Right renal cortex interstitium (tissue), 3 donors: ENCODE data around the gene NBAS. TPM values are rescaled to one million over a fixed set of nuclear protein-coding genes. Genes with fewer than 3 reads are reported as not detected.

ENCODE experiments used
- DNase-seq, 3 donors: peaks; one replicate each; pipeline ENCODE4 v3.0.0-alpha.2; 2013; ENCODE audit warnings: low read depth in 3 of 3, low spot score in 2 of 3
- polyA plus RNA-seq, 3 donors: library from polyadenylated mRNA; unstranded; fragments of 120-200 nt; gene quantifications; one replicate each; pipeline ENCODE4 v1.2.1, GENCODE V29; 2013; ENCODE audit not compliant: insufficient read length in 3 of 3

The NBAS gene
- polyA plus RNA-seq, 3 donors, result 58.1 to 66.9 (median 62.5) TPM

DNA sequence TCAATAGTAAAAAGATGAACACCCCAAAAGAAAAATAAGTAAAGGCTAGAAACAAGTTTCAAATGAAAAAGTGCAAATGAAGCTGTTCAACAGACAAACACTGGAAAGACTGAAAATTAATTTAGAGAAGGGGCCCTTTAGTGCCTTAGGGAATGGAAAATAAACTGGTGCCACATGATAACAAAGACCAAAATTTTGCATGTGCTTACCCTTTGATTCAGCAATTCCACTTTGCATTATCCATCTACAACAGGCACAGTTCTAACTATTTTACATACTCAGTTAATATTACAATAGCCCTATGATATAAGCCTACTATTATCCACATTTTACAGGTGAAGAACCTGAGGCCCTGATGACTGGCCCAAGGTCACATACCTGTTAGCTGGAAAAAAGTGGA lies 183.9 kb downstream of the NBAS start:
- DNase-seq, result no peak

DNA sequence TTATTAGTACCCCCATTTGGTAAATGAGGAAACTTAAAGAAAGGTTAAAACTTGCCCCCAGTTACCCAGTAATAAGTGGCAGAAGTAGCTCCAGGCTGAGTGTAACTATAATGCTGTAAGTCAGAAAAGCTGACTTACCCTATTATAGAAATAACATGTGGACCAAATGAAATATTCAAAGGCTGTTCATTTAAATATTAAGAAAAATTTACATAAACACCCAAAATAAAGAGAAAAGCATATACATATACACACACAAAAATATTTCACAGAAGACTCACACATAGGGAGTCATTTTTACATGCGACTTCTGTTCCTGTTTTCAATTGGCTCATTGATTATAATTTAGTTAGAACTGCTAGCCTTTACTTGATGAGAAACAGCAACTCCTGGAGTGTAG lies 189.1 kb downstream of the NBAS start:
- no peak for DNase-seq

DNA sequence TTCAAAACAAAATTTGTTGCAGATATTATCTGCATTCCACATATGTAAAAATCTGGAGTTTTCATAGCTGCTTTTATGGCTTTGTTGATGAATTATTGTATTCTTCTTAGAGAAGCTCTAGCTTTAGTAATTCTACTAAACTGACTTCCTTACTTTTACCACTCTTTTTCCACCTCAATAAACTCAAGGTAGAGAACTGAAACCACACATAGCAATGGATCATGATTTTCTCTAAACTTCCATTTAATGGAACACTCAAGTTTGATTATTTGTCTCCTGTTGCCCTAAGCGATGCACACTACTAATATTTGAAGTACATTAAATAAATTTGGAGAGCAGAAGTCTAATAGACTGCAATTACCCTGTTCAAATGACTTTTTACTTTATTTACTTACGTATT lies 192.0 kb downstream of the NBAS start:
- no peak for DNase-seq

- DNase-seq, result no peak
These were observed 193.4 kb downstream of the NBAS start for GRCh38 chr2:15367715-15368114.

DNA sequence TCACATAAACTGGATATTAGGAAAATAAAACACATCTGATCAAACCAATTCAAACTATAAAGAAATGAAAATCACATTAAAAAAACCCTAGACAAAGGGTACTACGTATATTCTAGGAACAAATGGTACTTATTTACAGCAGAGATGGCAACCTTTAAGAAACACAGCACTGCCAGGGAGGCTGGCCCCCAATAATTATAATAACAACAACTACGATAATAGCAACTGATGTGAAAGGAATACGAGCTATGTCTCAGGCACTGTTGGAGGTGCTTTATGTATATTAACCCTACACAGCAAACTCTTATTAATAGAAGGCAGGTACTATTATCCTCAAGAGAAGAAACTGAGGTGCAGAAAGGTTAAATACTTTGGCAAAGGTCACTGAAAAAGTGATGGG lies 193.9 kb downstream of the NBAS start:
- no peak for DNase-seq

- DNase-seq, result no peak
These were observed 195.7 kb downstream of the NBAS start for GRCh38 chr2:15365411-15365810.

- no peak for DNase-seq
These were observed 196.6 kb downstream of the NBAS start for GRCh38 chr2:15364561-15364960.

DNA sequence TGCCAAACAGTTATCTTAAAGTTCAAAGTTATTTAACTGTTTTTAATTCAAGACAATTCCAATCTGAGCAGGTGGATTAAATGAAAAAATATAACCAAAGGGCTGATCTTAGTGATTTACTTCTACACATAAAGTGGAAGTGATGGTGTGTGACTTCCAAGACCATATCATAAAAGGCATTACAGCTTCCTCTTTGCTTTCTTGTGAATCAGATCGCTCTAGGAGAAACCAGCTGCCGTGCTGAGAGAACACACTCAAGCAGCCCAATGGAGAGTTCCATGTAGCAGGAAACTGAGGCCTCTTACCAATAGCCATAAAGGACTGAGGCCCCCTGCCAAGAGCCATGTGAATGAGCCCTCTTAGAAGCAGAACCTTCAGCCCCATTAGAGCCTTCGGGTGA lies 197.4 kb downstream of the NBAS start:
- DNase-seq, result no peak

DNA sequence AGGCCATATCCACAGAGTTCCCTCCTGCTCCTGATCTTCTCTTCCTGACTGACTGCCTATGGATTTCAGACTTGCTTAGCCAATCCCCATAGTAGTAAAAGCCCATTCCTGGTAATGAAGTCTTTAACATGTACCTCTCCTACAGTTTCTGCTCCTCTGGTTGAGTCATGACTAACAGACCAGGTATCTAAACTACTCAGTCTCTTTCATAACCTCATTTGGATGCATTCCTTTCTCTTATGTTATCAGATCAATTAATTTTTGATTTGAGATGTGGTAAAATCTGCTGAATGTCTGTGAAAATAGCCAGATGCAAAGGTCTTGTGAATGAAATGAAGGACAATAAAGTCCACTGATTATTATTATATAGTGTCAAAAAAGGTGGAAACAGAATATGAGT lies 198.0 kb downstream of the NBAS start:
- no peak for DNase-seq

DNA sequence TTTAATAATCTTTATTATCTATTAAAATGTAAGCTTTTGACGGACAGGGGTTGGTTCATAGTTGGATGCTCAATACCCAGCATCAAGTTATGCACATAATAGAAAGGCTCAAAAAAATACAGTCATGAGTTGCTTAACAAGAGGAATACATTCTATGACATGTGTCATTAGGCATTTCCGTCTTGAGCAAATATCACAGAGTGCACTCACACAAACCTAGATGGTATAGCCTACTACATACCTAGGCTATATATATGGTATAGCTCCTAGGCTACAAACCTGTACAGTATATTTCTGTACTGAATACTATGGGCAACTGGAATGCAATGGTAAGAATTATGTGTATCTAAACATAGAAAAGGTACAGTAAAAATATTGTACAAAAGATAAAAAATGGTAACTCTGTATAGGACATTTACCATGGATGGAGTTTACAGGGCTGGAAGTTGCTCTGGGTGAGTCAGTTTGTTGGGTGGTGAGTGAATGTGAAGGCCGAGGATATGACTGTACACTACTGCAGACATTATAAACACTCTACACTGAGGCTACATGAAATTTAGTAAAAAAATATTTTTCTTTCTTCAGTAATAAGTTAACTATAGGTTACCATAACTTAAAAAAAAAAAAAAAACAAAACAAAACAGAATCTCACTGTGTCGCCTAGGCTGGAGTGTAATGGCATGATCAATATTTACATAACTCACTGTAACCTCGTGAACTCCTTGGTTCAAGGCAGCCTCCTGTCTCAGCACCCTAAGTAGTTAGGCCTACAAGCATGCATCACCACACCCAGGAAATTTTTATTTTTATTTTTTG lies 201.2 kb downstream of the NBAS start:
- no peak for DNase-seq

GRCh38 chr2:15357922-15358321 lies 203.2 kb downstream of the NBAS start:
- no peak for DNase-seq

GRCh38 chr2:15357186-15357585 lies 203.9 kb downstream of the NBAS start:
- DNase-seq, result no peak

GRCh38 chr2:15355386-15355785 lies 205.7 kb downstream of the NBAS start:
- no peak for DNase-seq

DNA sequence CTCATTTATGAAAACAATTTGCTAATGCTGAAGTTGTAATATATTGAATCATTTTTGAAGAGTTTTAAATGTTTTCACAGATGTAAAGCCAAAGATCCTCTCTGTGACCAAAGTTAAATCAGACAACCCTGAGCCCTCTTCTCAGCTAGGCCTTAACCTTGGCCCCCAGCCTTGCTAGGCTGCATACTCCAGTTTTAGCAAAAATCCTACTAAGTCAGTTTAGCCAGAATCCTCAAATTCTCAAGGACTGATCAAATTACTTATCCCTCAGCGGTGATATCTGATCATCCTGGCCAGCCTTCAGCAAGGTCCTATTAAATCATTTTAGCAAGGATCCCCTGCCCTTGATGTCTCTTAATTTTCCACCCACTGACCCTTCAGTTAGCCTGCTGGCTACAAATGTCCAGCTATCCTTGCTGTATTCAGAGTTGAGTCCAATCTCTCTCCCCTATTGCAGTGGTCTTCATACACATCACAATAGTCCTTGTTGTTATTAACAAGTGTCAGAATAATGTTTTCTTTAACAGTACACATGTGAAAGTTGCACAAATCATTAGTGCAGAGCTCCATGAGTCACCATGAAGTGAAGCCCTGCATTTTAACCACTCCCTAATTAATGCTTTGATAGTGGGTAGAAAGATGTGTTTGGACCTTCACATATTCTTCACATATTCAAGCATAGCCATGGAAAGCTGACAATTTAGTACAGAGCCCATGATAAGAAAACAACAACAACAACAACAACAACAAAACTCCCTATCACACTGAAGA lies 206.4 kb downstream of the NBAS start:
- DNase-seq, result no peak

GRCh38 chr2:15352363-15352762 lies 208.8 kb downstream of the NBAS start:
- DNase-seq, result no peak

GRCh38 chr2:15348636-15349035 lies 212.5 kb downstream of the NBAS start:
- no peak for DNase-seq

DNA sequence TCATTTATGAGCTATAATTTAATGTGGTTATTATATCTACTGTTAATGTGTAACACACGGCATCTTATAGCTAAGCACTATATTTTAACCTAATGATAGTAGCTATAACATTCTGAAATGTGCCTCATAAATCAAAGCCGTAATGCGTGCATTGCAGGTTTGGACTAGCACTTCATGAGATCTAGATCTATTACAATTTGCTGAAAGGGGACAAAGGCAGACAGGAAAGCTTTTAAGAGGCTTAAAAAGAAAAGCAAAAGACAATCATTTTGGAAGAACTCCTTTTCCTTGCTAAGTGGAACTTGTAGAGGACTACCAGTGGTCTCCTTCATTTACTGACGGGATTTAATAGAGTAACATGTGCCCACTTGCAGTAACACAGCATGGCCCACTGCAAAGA lies 213.1 kb downstream of the NBAS start:
- DNase-seq, result no peak

DNA sequence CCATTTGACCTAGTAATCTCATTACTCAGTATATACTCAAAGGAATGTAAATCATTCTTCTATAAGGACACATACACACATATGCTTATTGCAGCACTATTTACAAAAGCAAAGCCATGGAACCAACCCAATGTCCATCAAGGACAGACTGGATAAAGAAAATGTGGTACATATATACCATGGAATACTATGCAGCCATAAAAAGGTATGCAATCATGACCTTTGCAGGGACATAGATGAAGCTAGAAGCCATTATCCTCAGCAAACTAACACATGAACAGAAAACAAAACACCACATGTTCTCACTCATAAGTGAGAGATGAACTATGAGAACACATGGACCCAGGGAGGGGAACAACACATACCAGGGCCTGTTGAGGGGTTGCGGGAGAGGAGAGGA lies 214.5 kb downstream of the NBAS start:
- no peak for DNase-seq

DNA sequence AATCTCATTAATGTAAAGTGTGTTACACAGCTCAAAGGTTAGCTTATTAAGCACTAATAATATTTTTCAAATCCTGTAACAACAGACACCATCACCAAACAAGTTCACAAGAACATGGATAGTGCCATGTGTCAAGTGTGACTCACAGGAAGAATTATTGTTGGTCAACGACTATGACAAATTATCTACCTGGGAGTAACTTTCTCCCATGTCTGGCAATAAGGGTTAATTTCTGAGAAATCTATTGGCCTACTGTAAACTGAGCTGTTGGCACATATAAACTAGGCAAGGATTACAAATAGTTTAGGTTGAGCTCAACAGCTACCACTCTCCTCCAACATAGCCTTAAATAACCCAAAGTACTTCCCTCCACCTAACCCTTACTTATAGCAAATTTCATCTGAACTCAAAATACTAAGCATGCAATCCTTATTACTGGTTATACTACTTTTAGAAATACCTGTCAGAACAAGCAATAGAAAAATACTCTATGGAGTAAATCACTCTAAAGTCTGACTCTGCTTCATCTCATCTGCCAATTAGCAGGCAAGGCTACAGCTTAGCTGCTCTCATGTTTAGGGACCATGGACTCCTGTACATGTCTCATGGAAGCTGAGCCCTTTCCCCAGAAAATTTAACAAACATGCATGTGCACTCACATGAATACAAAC lies 223.0 kb downstream of the NBAS start:
- no peak for DNase-seq

- no peak for DNase-seq
These were observed 226.3 kb downstream of the NBAS start for GRCh38 chr2:15334644-15335326.

DNA sequence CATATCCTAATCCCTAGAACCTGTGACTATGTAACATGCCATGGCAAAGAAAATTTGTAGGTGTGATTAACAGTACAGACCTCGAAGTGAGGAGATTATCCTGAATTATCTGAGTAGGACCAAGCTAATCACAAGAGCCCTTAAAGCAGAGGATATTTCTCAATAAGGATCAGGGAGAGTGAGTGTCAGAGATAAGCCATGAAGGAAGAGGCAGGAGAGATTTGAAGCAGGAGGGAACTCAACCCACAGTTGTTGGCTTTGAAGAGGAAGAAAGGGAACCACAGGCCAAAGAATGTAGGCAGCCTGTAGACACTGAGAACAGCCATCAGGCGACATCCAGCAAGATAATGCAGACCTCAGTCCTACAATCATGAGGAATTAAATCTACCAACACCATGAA lies 229.3 kb downstream of the NBAS start:
- DNase-seq, result no peak
